ENCODE data around the gene UBE2E1.

The UBE2E1 gene

DNA sequence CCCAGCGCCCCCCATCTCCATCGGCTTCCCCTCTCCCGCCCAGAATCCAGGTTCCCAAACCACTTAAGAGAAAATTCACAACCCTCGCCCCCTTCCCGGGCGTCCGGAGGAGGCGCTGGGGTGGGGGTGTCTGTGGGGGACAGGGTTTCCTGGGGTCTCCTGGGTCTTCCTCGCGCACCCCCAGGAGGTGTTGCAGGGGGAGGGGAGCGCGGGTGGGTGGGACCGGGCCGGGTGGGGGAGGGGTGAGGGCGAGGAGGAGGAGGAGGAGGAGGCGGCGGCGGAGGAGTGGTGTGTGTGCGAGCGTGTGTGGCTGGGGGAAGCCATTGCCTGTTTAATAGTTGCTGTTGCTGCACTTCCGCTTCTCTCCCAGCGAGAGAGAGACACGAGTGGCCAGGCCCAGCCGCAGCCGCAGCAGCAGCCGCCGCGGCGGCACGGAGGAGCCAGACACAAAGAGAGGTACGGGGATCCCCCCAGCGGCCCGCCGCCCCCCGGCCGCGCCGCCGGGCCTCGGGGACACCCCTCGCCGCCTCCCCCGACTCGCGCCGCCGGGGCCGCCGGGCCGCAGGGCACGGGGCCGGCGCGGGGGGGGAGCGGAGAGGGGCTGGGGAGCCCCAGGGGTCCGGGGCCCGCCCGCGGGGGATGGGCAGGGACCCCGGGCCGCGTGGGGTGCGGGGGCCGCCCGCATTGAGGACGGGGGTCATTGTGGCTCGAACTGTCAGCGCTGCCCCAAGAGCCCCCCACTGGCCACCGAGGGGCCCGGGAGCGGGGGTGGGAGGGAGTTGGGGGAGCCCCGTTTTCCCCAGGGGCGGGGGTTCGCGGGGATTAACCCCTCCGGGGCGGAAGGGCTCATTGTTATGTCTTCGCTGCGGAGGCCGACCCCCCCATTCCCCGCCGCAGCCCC, at the start of gene UBE2E1:
UBE2E1 (plus strand) TSS at position 323 of the 901 bp plus-strand sequence. CDS start 1,315 bp downstream, outside the sequence.
- peak; percentile 28 for DNase-seq (ENCODE audit: low spot score)

DNA sequence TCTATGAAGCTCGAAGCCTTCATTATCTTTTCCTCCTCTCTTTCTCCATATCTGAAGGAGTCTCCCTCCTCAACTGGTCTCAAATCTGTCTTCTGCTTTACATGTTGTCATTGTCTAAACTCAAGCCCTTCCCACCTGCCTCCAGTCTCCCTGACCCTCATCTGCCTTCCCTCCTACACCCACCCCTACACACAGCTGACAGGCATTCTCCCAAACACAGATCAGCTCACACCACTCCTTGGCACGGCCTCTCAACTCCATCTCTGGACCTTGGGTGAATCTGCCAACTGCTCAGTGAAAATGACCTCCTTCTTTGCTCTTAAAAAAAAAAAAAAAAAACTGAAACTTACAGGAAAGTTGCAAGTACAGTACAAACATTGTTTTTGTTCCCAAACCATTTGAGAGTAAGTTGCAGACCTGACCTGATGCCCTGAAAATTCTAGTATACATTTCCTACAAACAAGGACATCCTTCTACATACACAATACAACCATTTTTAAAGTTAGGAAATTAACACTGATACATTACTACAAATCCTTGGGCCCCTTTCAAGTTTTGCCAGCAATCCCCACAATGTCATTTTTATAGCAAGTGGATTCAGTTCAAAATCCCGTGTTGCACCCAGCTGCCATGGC, 49.4 kb upstream of the UBE2E1 start:
- DNase-seq (ENCODE audit: low spot score), result peak; percentile 22

DNA sequence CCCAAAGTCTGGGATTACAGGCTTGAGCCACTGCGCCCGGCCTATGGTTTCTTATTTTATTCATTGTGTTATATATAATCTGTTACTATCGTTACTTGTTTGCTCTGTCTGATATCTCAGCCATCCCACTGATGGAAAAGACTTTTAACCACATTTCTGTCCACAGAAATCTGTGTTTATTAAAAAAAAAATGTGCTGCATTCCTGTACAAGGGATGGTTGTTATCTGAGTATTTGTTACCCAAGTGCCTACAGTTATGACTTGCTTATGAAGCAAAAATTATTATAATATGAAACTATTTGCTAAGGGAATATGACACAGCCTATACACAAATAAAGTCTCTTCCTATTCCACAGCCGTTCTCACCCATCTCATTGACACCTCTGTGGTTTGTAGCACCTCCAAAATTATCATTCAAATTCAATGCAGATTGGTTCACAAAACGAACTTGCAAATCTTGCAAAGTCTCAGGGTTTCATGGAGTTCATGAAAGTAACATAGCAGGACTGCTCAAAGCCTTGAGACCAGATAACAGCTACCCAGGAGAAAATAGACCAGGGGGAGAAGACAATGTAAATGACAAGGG, 47.4 kb upstream of the UBE2E1 start:
- DNase-seq (ENCODE audit: low spot score), result no peak

DNA sequence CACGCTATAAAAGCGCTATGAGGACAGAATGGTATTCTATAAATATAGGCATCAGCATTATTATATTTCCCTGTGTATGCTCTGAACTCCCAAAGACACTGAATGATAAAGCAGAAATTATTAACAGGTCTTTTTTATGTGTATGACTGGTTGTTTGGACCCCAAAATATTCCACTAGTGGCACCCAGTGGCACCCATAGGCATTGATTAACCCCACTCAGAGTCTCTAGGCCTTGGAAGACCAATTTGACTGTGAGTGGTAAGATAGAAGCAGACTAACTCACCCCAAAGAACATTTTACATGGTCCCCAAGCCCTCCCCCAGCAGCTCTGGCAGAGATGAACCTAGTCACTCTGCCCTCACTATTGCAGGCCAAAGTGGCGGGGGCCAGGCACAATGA, 45.4 kb upstream of the UBE2E1 start:
- no peak for DNase-seq (ENCODE audit: low spot score)

DNA sequence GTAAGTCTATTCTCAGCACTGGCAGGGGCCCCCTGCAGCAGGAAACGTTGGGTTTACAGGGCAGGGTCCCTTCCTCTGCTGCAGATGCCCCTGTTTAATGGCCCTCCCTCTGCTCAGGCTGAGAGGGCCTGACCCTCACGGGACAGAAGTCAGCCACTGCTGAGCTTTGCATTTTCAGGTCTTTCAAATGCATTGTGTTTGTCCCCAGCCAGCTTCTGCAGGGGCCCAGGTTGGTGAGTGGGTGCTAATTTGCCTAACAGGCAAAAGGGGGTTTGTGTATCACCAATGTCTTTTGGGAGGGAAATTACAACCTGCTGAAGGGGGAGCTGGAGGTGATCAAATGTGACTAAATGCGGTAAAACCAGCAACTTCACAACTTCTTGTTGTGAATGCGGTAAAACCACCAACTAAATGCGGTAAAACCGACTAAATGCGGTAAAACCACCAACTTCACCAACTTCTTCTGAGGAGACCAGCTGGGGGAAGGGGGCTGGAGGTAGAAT, 44.8 kb upstream of the UBE2E1 start:
- DNase-seq (ENCODE audit: low spot score), result no peak

DNA sequence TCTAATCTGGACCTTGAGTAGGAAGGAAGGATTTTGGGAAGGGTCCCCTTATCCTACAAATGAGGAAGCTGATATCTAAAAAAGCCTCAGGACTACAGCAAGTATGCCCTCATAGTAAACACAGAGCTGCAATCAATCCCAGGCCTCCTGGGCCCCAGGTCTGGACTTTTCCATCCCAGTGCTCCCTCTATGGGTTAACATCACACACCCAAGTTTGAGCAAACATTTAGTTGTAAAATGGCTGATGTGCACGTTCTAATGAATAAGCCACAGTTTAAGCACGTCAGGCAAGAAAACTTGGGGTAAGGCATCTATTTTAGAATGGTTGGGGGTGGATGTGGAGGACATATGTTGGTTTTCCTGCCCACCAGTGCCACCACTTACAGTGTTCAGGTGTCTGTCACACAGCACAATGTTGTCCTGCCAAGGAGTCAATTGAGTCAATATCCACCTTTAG, 44.3 kb upstream of the UBE2E1 start:
- peak; percentile 10 for DNase-seq (ENCODE audit: low spot score)

DNA sequence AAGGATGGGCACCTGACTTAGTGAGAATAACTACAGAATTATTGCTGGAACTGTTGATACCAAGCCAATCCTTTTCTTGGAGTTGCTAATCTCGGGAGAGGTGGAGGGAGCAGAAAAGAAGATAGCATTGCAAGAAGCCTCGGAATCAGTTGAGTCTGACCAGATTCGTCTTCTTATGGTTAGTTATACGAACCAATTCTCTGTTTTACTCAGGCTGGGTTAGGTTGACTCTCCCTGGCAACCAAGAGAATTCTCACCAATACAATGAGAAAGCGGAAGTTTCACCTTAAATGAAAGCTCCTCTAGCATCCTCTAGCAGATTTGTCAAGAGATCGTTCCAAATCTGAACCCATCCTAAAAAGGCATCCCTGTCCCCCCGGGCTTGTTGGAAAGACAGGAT, 43.5 kb upstream of the UBE2E1 start:
- DNase-seq (ENCODE audit: low spot score), result no peak

DNA sequence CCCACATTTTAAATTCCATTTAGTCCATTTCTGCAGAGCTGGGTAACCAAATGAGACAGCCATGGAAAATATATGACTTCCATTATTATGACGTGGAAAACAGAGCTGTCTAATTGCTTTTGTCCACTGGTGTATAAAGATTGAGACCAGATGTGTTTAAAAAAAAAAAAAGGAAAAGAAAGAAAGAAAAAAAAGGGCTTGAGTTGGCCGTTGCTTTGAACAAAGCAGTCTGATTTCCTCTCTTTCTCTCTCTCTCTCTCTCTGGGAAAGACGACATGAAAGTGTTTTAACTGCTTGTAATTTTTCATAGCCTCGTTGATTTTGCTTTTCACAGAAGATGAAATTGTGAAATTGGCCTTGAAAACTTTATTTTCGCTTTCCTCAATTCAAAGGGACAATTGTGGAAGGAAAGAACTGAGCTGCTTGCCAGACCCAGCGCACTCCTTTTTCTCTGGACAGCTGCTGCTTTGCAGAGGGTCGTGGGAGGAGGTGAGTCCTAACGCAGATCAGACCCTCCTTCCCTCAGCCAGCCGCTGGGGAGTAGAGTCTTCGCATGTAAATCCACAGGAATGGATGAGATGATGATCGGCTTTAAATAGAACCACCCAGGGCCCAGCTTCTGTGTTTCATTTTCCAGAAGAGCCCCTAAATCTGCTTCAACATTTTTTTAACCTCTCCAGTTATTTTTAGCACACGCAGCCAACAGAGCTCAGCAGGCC, 42.8 kb upstream of the UBE2E1 start:
- DNase-seq (ENCODE audit: low spot score), result no peak

DNA sequence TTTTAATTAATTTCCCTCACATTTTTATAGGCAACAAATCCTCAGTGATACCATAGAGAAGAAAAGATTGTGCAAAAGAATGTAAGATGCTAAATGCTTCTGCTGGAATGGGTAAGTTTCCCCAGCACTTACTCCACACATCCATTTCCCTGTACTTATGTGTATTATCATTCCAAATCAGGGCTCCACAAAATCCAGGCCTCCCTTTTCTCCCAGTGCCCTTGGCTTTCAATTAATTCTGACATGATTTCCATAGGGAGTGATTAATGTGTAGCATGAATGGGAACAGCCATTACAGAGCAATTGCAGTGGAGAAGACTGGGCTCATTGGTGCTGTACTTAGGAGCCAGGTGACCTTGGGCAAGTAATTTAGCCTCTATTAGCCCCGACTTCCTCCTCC, 41.3 kb upstream of the UBE2E1 start:
- DNase-seq (ENCODE audit: low spot score), result no peak

DNA sequence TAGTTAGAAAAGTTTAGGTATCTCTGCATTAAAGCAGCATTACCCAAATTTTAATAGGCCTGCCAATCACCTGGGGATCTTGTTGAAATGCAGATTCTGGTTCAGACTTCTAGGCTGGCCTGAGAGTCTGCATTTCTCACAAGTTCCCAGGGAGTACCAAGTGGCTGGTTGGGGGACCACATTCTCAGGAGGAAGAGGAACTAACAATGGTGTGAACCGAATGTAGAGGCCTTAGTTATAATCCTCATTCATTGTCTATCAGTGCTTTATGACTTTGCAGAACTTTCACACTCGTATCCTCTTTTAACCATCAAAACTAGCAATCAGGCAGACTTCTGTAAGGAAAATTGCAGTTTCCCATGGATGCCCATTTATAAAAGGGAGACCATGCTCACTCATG, 38.2 kb upstream of the UBE2E1 start:
- DNase-seq (ENCODE audit: low spot score), result no peak

DNA sequence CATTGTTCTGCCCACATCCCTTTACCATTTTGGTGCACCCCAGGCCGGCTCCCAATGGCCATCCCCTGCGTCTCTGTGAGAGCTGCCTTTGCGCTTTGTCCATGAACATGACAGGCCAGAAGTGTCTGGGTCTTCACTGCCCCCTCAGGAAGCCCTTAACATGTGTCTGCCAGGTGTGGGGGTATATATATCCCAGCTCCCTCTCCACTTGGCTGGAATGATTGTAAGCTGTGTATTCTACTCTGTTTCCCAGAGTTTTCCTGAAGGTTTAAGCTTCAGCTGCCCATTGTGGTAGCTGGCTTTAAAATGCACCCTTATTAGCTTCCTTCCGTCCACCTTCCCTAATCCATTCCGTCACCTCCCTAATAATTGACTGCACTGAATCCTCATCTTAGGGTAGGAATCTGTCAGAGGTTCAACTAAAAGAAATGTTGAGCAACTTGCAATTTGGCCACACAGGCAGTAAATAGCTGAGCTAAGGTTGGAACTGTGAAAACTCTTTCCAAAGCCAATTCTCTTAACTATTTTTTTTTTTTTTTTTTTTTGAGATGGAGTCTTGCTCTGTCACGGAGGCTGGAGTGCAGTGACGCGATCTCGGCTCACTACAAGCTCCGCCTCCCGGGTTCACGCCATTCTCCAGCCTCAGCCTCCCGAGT, 30.4 kb upstream of the UBE2E1 start:
- no peak for DNase-seq (ENCODE audit: low spot score)

DNA sequence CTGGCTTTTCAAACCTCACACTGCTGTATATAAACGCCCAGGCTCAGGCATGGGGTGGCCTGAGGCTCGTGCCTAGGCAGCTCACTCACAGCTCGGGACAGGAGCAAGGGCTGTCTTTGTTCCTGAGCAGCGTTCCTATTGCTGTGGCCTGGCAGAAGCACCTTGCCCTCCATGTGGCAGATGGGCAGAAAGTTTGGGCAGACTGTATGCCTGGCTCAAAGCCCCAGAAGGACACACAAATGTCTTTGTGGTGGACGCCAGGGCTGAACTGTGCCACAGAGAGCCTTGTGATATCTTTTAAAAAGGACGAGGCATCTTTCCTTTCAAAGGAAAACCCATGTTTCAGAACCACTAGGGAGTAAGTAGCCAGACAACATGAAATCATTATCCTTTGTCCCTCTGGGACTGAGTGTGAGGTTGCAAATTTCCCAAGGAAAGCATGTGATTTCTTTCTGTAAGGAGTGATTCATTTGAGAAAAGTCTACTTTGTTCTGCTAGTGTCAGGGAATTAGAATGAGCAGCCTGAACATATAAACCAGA, 29.3 kb upstream of the UBE2E1 start:
- DNase-seq (ENCODE audit: low spot score), result peak; percentile 93

DNA sequence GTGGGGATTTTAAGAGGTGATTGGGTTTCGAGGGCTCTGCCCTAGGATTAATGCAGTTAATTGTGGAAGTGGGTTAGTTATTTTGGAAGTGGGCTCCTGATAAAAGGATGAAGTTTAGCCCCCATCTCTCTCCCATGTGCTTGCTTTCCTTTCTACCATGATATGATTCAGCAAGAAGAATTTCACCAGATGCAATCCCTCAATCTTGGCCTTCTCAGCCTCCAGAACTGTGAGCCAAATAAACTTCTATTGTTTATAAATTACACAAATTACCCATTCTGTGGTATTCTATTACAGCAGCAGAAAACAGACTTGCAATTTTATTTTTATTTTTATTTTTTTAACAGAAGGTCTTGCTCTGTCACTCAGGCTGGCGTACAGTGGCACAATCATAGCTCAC, 27.3 kb upstream of the UBE2E1 start:
- no peak for DNase-seq (ENCODE audit: low spot score)

DNA sequence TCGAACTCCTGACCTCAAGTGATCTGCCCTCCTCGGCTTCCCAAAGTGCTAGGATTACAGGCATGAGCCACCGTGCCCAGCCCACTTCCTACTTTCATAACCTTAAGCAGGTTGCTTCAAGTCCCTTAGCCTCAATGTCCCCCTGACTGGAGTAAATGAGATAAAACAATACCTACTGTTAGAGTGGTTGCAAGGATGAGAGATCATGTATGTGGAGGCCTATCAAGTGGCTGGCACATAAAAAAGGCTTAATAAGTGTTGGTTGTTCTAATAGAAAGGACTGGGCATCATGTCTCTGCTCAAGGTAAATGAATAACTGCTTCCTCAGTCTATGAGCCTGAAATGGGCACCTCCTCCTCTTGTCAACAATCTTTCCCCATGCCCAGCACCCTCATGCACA, 25.9 kb upstream of the UBE2E1 start:
- no peak for DNase-seq (ENCODE audit: low spot score)

DNA sequence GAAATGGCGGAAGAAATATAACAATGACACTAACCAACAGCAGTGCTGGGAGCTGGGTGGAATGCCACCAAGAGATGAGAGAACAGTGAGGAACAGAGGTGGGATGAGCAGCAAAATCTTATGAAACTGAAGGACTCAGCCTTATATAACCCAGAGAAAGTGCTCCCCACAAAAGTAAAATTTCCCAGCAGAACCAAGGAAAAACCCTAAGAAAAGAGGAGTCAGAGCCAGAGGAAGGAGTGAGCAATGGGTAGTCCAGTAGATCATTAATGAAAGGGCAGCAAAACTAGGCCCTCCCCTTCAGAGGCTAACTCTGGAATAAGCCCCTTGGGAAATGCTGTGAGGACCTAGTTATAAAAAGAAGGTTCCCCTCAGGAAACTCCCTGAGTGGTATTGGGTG, 24.7 kb upstream of the UBE2E1 start:
- DNase-seq (ENCODE audit: low spot score), result no peak

DNA sequence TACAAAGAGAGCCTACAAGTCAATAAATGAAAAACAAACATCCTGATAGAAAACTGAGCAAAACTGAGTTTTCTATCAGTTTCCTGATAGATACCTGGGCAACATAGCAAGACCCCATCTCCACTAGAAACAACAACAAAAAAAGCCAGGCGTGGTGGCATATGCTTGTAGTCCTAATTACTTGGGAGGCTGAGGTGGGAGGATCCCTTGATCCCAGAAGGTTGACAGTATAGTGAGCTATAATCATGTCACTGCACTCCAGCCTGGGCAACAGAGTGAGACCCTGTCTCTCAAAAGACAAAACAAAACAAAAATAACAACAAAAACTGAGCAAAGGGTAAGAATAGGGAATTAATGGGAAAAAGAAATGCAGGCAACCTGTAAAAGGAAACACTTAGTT, 23.9 kb upstream of the UBE2E1 start:
- DNase-seq (ENCODE audit: low spot score), result no peak

DNA sequence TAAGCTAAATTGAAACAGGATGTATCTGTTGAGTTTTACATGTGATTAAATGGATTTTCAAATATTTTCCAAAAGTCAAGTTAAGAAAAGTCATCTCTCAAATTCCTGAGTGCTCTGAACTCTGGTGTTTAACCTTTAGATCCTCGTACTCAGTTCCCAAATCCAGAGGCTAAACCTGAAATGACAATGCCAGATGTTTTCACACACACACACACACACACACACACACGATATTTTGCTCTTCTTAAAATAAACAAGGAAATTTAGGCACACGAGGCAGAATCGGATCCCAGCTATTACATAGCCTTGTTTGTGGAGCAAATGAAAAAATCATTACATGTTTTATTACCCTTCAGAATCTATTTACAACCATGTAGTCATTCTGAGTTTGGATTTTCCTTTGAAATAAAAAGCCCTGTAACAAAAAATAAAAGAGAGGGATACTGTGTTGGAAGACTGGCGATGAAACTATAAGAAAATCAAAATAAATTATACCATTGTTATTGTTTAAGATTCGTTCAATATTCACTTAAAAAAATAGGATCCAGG, 20.6 kb upstream of the UBE2E1 start:
- DNase-seq (ENCODE audit: low spot score), result no peak

DNA sequence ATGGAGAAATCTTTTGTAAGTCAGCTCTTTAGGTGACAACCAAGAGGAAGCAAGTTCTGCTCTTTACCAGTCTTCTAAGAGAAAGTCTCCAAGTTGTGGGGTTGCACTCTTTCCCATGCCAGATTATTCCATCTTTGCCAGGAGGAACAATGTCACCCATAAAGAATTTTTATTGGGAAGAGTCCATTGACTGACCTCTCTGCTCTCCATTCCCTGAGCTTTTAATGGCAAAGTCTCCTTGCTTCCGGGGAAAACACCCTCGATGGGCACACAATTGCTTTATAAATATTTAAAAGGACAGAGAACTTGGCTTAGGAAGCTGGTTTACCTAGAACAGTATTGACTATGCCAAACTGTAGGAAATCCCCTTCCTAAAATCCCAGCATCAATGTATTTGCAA, 19.9 kb upstream of the UBE2E1 start:
- DNase-seq (ENCODE audit: low spot score), result no peak

DNA sequence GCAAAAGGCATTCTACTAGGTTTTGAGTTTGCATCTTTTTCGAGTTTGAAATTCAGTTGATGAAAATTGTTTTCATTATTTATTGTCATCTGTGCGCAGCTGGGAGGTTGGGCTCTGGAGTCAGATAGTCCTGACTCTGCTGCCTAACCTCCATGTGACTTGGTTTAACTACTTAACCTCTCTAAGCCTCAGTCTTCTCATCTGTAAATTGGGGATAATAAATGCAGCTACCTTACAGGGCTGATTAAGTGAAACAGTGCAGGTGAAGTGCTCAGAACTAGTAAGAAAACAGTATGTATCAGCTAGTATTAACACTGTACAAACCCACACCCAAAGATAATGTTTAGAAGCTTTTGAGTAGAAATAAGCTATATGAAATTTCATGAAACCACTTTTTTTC, 14.1 kb upstream of the UBE2E1 start:
- no peak for DNase-seq (ENCODE audit: low spot score)

DNA sequence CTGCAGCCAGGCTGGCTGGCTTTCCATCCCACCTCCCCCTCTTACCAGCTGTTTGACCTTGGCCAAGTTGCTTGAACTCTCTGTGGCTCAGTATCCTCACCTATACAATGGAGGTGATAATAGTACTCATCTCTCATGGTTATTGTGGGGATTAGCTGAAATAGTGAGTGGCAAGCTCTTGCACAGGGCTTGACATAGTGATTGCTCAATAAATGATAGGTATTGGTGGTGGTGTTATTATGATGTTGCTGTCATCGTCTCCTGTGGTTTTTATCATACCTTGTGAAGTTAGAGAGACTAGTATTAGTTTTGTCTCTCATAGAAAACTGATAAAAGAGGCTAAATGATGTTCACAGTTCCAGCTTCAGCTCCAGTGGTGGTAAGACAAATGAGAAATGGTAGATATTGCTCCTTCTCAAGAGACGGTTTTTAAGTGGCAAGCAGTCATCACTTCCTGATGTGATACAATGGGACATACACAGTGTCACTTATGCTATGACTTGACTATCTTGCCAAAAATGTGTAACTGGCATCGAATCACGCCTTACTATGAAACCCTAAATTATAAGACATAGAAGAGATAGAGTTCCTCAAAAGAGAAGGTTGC, 12.1 kb upstream of the UBE2E1 start:
- DNase-seq (ENCODE audit: low spot score), result no peak

DNA sequence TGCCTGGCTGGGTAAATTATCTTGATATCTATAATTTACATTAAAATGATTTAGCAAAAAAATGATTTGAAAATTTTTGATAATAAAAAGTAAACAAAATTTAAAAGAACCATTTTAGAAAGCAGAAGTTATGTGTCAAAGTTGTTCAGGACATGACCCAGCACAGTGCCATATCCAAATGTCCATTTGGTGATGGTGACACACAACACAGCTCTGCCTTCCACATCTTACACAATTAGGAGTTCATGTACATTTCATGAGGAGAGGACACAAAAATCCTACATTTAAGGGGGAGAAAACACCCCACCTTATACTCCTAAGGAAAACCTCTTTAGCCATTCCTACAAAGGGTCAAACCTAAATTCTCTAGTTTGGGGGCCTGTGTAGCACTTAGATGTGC, 10.7 kb upstream of the UBE2E1 start:
- no peak for DNase-seq (ENCODE audit: low spot score)

Measured in COLO829 (cell line).